WI38 (cell line): ENCODE data around the gene ATXN2.
"Not testable (repeated sequence)": the region's sequence is repeated elsewhere in the genome, so short reads cannot be mapped to it uniquely, and the experiment has no call there.

Source experiments
- H3K4me3 ChIP-seq: 2 replicates; pipeline ENCODE4 v1.5.1; 2011; ENCODE audit warnings: low read depth, mild to moderate bottlenecking, control low read depth, low read length
- CTCF ChIP-seq: IDR thresholded peaks from 2 replicates; pipeline ENCODE4 v1.5.1; 2012; ENCODE audit warnings: low read depth, mild to moderate bottlenecking, control low read depth, low read length

Gene ATXN2

GRCh38 chr12:111469401-111469800, 129.7 kb downstream of the ATXN2 start:
- H3K4me3 ChIP-seq: no peak overlapping the region
- TF ChIP-seq CTCF: no peak

GRCh38 chr12:111467857-111468241, 131.3 kb downstream of the ATXN2 start:
- no peak for TF ChIP-seq CTCF
- H3K4me3 ChIP-seq: no peak overlapping the region

DNA sequence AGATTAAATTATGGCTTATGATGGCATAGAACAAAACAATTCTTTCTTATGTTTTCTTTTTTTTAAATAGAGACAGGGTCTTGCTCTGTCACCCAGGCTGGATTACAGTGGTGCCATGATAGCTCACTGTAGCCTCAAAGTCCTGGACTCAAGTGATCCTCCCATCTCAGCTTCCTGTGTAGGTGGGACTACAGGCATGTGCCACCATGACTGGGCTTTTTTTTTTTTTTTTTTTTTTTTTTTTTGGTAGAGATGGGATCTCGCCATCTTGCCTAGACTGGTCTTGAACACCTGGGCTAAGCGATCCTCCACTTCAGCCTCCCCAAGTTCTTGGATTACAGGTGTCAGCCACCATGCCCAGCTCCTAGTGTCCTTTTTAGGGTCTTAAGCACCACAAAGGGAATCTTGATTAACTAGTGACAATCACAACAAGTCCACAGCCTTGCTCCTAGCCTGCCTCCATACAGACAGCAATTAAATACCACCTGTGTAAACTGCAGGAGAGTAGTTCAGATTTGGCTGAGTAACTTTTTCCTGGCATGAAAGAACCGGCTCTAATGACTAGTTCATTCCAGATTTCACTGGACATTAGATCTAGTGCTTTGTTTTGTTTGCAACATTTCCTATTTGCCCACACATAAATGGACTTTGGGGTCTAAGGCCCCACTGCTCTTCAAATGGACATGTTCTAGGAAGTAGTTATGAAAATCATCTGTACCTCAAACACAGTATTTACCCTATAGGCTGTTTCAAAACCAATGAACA, 131.8 kb downstream of the ATXN2 start:
- TF ChIP-seq CTCF: no peak
- no peak overlapping the region for H3K4me3 ChIP-seq

DNA sequence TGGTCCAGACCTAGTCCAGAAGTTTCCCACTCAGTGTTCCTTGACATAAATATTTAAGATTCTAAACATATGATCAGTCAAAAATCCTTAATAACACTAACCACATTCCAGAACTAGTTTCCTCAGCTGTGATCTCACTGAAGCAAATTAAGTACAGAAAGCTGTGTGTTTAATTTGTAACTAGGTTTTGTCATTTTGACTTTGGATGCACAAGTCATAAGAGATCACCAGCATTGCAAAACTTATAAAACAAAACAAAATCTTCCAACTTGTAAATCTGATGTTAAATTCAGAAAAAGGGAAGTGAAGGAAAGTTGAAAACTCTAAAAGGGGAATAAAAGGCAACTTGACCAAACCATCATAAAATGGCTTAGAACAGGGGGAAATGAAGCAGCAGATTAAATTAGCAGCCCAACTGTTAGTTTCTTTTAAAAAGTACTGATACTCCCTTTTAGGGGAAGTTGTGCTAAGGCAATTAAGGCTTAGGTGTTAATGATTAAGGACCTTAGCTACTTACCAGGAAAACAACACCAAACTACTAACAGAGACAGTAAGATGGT, 136.8 kb downstream of the ATXN2 start:
- TF ChIP-seq CTCF: no peak
- no peak overlapping the region for H3K4me3 ChIP-seq

DNA sequence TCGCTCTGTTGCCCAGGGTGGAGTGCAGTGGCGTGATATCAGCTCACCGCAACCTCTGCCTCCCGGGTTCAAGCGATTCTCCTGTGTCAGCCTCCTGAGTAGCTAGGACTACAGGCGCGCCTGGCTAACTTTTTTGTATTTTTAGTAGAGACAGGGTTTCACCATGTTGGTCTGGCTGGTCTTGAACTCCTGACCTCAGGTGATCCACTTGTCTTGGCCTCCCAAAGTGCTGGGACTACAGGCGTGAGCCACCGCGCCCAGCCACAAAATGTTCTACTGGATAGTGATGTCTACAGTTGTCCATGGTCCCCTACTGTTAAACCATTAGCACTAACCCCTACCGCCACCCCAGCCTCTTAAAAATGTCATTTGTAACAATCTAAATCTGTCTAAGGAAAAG, 139.0 kb downstream of the ATXN2 start:
- H3K4me3 ChIP-seq: not testable (repeated sequence)

DNA sequence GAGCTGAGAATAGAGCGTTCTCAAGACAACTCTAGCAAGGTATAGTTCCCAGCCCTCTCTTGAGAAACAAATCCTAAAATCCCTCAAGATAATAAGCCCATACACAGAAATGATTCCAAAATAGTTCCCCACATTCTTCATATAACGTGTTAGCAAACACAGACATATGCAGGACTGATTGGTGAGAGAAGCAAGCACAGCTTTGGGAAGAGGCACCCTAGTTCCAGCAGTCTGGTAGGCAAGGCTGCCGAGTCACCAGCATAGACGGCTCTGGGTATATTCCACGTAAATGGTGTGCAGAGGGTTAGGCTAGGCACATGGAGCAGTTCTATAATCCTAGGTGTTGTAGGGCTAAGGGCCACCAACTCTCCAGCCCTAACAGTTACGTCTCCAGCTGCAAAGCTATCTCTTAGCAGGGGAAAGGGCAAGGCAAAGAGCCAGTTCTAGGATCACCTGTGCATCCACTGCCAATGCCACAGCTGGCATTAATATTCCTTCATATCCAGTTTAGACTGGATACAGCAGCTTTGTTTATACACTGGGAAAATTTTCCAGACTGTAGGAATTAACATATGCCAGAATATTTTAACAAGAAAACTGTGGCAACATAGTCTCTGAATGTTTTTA, 140.5 kb downstream of the ATXN2 start:
- no peak for TF ChIP-seq CTCF
- H3K4me3 ChIP-seq: no peak overlapping the region

DNA sequence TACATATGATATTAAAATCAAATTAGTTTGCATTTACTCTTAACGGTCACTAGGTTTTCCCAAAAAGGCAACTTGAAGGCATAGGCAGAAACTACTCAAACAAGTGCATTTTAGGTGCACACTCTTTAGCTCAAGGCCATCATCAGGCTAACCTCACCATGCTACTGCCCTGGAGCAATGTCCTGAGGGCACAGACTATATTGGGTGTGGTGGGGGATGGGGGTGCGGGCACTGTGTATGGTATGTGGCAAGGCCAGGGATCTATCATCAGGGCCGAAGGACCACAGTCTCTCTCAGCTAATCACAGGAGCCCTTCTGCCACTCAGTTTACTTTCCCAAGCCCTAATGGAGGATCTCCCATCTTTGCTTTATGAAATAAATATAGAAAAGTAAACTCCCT, 141.5 kb downstream of the ATXN2 start:
- no peak for TF ChIP-seq CTCF
- no peak overlapping the region for H3K4me3 ChIP-seq
